H9 (cell line): Measurements from ENCODE around the gene NT5DC1. TPM values are rescaled to one million over a fixed set of nuclear protein-coding genes. Genes with fewer than 3 reads are reported as not detected.

Source experiments
- DNase-seq: peaks from one replicate; pipeline ENCODE4 v3.0.0-alpha.2; 2017
- H2AFZ ChIP-seq: one replicate; pipeline ENCODE4 v1.6.1; 2013; ENCODE audit warnings: mild to moderate bottlenecking, low read length, control low read depth, moderate library complexity
- H2AK5ac ChIP-seq: 2 replicates; pipeline ENCODE4 v1.6.1; 2013; ENCODE audit warnings: low read length, control low read depth, mixed read lengths; ENCODE audit not compliant: insufficient read length
- H2BK120ac ChIP-seq: one replicate; pipeline ENCODE4 v1.6.1; 2013; ENCODE audit warnings: low read depth, mild to moderate bottlenecking, low read length, control low read depth, inconsistent platforms; ENCODE audit not compliant: poor library complexity, severe bottlenecking
- H2BK12ac ChIP-seq: 2 replicates; pipeline ENCODE4 v1.6.1; 2013; ENCODE audit warnings: low read length, control low read depth, mixed read lengths, low read depth; ENCODE audit not compliant: insufficient read length
- H2BK15ac ChIP-seq: 2 replicates; pipeline ENCODE4 v1.6.1; 2013; ENCODE audit warnings: low read depth, low read length, control low read depth
- H2BK20ac ChIP-seq: one replicate; pipeline ENCODE4 v1.6.1; 2013; ENCODE audit warnings: low read depth, mild to moderate bottlenecking, low read length, control low read depth, inconsistent platforms; ENCODE audit not compliant: poor library complexity, severe bottlenecking
- H2BK5ac ChIP-seq: 2 replicates; pipeline ENCODE4 v1.6.1; 2013; ENCODE audit warnings: low read length, control low read depth, mixed read lengths; ENCODE audit not compliant: insufficient read length
- H3K14ac ChIP-seq: 2 replicates; pipeline ENCODE4 v1.6.1; 2013; ENCODE audit warnings: low read length, control low read depth; ENCODE audit not compliant: insufficient read depth
- H3K18ac ChIP-seq: 2 replicates; pipeline ENCODE4 v1.6.1; 2013; ENCODE audit warnings: low read depth, mild to moderate bottlenecking, mixed read lengths, low read length, control low read depth; ENCODE audit not compliant: insufficient read length
- H3K23ac ChIP-seq: 2 replicates; pipeline ENCODE4 v1.6.1; 2013; ENCODE audit warnings: low read length, control low read depth, mixed read lengths, low read depth; ENCODE audit not compliant: insufficient read length
- H3K23me2 ChIP-seq: 2 replicates; pipeline ENCODE4 v1.6.1; 2013; ENCODE audit warnings: low read depth, mild to moderate bottlenecking, mixed read lengths, low read length, control low read depth; ENCODE audit not compliant: insufficient read length, poor library complexity, severe bottlenecking
- H3K27ac ChIP-seq: 2 replicates; pipeline ENCODE4 v1.5.1; 2013; ENCODE audit warnings: low read length, control low read depth, mixed read lengths, low read depth; ENCODE audit not compliant: insufficient read length
- H3K27me3 ChIP-seq: 2 replicates; pipeline ENCODE4 v1.6.1; 2013; ENCODE audit warnings: low read length, control low read depth, inconsistent platforms; ENCODE audit not compliant: insufficient read depth
- H3K4ac ChIP-seq: 2 replicates; pipeline ENCODE4 v1.6.1; 2013; ENCODE audit warnings: low read depth, mild to moderate bottlenecking, control low read depth, inconsistent platforms, low read length, moderate library complexity
- H3K4me1 ChIP-seq: 2 replicates; pipeline ENCODE4 v1.6.1; 2013; ENCODE audit warnings: low read length, control low read depth, inconsistent platforms; ENCODE audit not compliant: insufficient read depth
- H3K4me2 ChIP-seq: 2 replicates; pipeline ENCODE4 v1.6.1; 2013; ENCODE audit warnings: low read length, control low read depth, mixed read lengths; ENCODE audit not compliant: insufficient read length, insufficient read depth
- H3K56ac ChIP-seq: 2 replicates; pipeline ENCODE4 v1.6.1; 2013; ENCODE audit warnings: low read depth, mild to moderate bottlenecking, mixed read lengths, low read length, control low read depth; ENCODE audit not compliant: insufficient read length
- H3K79me1 ChIP-seq: 2 replicates; pipeline ENCODE4 v1.6.1; 2013; ENCODE audit warnings: low read depth, mild to moderate bottlenecking, moderate library complexity, low read length, control low read depth, inconsistent platforms; ENCODE audit not compliant: insufficient read depth, poor library complexity, severe bottlenecking
- H3K79me2 ChIP-seq: 2 replicates; pipeline ENCODE4 v1.6.1; 2013; ENCODE audit warnings: low read length, control low read depth, inconsistent platforms; ENCODE audit not compliant: insufficient read depth
- H3K9ac ChIP-seq: 2 replicates; pipeline ENCODE4 v1.6.1; 2013; ENCODE audit warnings: low read length, control low read depth, mixed read lengths; ENCODE audit not compliant: insufficient read length; ENCODE audit errors: extremely low read depth
- H3K9me3 ChIP-seq: one replicate; pipeline ENCODE4 v1.6.1; 2013; ENCODE audit warnings: low read depth, low read length, inconsistent platforms; ENCODE audit not compliant: control insufficient read depth
- H3T11ph ChIP-seq: one replicate; pipeline ENCODE4 v1.6.1; 2013; ENCODE audit warnings: mild to moderate bottlenecking, low read length, control low read depth, inconsistent platforms
- H4K20me1 ChIP-seq: one replicate; pipeline ENCODE4 v1.6.1; 2013; ENCODE audit not compliant: control insufficient read depth, insufficient read length, insufficient read depth
- H4K5ac ChIP-seq: 2 replicates; pipeline ENCODE4 v1.6.1; 2013; ENCODE audit warnings: low read depth, mild to moderate bottlenecking, mixed read lengths, low read length, control low read depth; ENCODE audit not compliant: insufficient read length
- H4K8ac ChIP-seq: replicated peaks from 2 replicates; pipeline ENCODE4 v1.6.1; 2013; ENCODE audit warnings: low read length, control low read depth, mixed read lengths, low read depth; ENCODE audit not compliant: insufficient read length
- H4K91ac ChIP-seq: 2 replicates; pipeline ENCODE4 v1.6.1; 2013; ENCODE audit warnings: low read depth, mild to moderate bottlenecking, moderate library complexity, mixed read lengths, low read length, control low read depth; ENCODE audit not compliant: insufficient read length
- H3K27ac Mint-ChIP-seq, 3 experiments: 2 replicates in 2 of 3; 3 replicates in 1 of 3; pipeline ENCODE4 v1.8.0; 2020 to 2021; ENCODE audit warnings: mixed read lengths in 3 of 3, mild to moderate bottlenecking in 1 of 3, moderate library complexity in 1 of 3
- H3K27me3 Mint-ChIP-seq: 2 replicates; pipeline ENCODE4 v1.8.0; 2021; ENCODE audit warnings: low read depth, mild to moderate bottlenecking, moderate library complexity, mixed read lengths
- H3K36me3 Mint-ChIP-seq, 3 experiments: 2 replicates in 2 of 3; 3 replicates in 1 of 3; pipeline ENCODE4 v1.8.0; 2020 to 2021; ENCODE audit warnings: low read depth in 3 of 3, mixed read lengths in 3 of 3; ENCODE audit not compliant: insufficient read depth in 1 of 3
- H3K4me1 Mint-ChIP-seq, 2 experiments: 2 replicates each; pipeline ENCODE4 v1.8.0; 2020; ENCODE audit warnings: mixed read lengths in 2 of 2
- H3K4me3 Mint-ChIP-seq, 2 experiments: 2 replicates in 1 of 2; 3 replicates in 1 of 2; pipeline ENCODE4 v1.8.0; 2020 to 2021; ENCODE audit warnings: mild to moderate bottlenecking in 2 of 2, mixed read lengths in 2 of 2, moderate library complexity in 1 of 2
- H3K9me3 Mint-ChIP-seq, 2 experiments: 2 replicates in 1 of 2; 3 replicates in 1 of 2; pipeline ENCODE4 v1.8.0; 2020; ENCODE audit warnings: mild to moderate bottlenecking in 2 of 2, mixed read lengths in 2 of 2, moderate library complexity in 1 of 2
- WGBS: extraction: QIAGEN DNeasy Blood & Tissue Kit; methylation state at CpG from one replicate; pipeline ENCODE4 v1.1.7; 2013; ENCODE audit warnings: missing lambda C conversion rate, low lambda C conversion rate, mixed read lengths; ENCODE audit not compliant: insufficient read length; ENCODE audit errors: extremely low coverage; 5-methylcytosine and 5-hydroxymethylcytosine counted together
- total RNA-seq: library from RNA; stranded (reverse); gene quantifications from 2 replicates; pipeline ENCODE4 v1.2.1, GENCODE V29; 2021
- TF ChIP-seq, protein P1 (sequence below): fragments of 200-600 bp; sonication (generic); conservative IDR thresholded peaks from 3 replicates; pipeline ENCODE4 v1.8.0; 2021; ENCODE audit warnings: antibody characterized with exemption, mild to moderate bottlenecking

NT5DC1 gene
- total RNA-seq, 1 experiment from 2014 or later, result 64.9 TPM

DNA sequence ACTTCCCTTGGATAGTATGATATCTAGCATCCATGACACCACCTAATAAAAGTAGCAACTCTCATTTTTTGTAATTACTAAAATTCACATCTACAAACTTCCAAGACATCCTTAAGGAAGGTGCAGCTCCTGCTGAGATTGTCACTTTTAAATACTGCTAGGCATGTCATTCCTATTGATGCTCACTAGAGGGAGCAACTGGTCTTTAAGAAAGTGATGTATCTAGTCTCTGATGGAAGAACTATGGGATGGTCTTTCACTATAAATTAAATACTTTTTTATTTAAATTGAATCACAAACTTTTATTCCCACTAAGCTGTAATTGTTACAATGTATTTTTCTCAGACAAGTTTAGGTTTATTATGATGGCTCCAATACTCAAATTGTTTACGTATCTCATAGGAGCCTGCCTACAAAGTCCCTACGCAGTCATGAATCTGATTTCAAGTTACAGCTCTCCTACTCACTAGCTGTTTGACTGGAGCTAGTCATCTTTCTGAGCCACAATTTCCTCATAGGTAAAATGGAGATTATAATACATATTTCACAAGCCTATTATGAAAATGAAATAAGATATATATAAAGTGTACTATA, 187.1 kb downstream of the NT5DC1 start:
- Mint-ChIP-seq H3K9me3 (no peaks in the 10 kb centered on the region), H3K4me3 (no peak overlapping the region), H3K27me3 (no peaks in the 10 kb centered on the region; the same call in 1 of the 2 replicates), H3K4me1 (peaks cover 3 to 5% of the 10 kb centered on the region in 2 experiments; a peak in 2 of 4 replicates), H3K36me3 (no peaks in the 10 kb centered on the region), H3K27ac (no peak overlapping the region)
- H3K4me2 ChIP-seq, result no peak overlapping the region
- H3K79me2 ChIP-seq, result no peaks in the 10 kb centered on the region
- H3K23me2 ChIP-seq, result no peaks in the 10 kb centered on the region
- no peaks in the 10 kb centered on the region for H3K9me3 ChIP-seq
- H3K23ac ChIP-seq, result no peak overlapping the region
- H2AFZ ChIP-seq, result no peak overlapping the region
- no peak overlapping the region for H3K9ac ChIP-seq
- H3K4ac ChIP-seq, result no peak overlapping the region
- no peak overlapping the region for H2BK5ac ChIP-seq
- no peak overlapping the region for H3K18ac ChIP-seq
- H2AK5ac ChIP-seq, result no peak overlapping the region
- H3K79me1 ChIP-seq, result no peaks in the 10 kb centered on the region
- no peak overlapping the region for H4K8ac ChIP-seq
- no peak overlapping the region for H2BK12ac ChIP-seq
- no peak for DNase-seq
- no peaks in the 10 kb centered on the region; the same call in 1 of the 2 replicates for H3K4me1 ChIP-seq
- no peak overlapping the region for H3T11ph ChIP-seq
- WGBS, result no CpG with 5 or more reads among the region's 2 CpGs
- H3K14ac ChIP-seq, result no peak overlapping the region
- TF ChIP-seq, protein P1, sequence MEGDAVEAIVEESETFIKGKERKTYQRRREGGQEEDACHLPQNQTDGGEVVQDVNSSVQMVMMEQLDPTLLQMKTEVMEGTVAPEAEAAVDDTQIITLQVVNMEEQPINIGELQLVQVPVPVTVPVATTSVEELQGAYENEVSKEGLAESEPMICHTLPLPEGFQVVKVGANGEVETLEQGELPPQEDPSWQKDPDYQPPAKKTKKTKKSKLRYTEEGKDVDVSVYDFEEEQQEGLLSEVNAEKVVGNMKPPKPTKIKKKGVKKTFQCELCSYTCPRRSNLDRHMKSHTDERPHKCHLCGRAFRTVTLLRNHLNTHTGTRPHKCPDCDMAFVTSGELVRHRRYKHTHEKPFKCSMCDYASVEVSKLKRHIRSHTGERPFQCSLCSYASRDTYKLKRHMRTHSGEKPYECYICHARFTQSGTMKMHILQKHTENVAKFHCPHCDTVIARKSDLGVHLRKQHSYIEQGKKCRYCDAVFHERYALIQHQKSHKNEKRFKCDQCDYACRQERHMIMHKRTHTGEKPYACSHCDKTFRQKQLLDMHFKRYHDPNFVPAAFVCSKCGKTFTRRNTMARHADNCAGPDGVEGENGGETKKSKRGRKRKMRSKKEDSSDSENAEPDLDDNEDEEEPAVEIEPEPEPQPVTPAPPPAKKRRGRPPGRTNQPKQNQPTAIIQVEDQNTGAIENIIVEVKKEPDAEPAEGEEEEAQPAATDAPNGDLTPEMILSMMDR, result peak; percentile 94
- H2BK20ac ChIP-seq, result no peak overlapping the region
- no peak overlapping the region for H3K27ac ChIP-seq
- H2BK120ac ChIP-seq, result no peak overlapping the region
- H3K56ac ChIP-seq, result no peak overlapping the region
- H4K20me1 ChIP-seq, result no peaks in the 10 kb centered on the region
- no peaks in the 10 kb centered on the region for H3K27me3 ChIP-seq
- H4K91ac ChIP-seq, result no peak overlapping the region
- H4K5ac ChIP-seq, result no peak overlapping the region
- no peak overlapping the region for H2BK15ac ChIP-seq
